ENCODE data around the gene FANCE. TPM values are rescaled to one million over a fixed set of nuclear protein-coding genes. Genes with fewer than 3 reads are reported as not detected.

Gene FANCE, protein sequence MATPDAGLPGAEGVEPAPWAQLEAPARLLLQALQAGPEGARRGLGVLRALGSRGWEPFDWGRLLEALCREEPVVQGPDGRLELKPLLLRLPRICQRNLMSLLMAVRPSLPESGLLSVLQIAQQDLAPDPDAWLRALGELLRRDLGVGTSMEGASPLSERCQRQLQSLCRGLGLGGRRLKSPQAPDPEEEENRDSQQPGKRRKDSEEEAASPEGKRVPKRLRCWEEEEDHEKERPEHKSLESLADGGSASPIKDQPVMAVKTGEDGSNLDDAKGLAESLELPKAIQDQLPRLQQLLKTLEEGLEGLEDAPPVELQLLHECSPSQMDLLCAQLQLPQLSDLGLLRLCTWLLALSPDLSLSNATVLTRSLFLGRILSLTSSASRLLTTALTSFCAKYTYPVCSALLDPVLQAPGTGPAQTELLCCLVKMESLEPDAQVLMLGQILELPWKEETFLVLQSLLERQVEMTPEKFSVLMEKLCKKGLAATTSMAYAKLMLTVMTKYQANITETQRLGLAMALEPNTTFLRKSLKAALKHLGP
- 10 to 100 TPM; 11.3 to 11.9 TPM for total RNA-seq

DNA sequence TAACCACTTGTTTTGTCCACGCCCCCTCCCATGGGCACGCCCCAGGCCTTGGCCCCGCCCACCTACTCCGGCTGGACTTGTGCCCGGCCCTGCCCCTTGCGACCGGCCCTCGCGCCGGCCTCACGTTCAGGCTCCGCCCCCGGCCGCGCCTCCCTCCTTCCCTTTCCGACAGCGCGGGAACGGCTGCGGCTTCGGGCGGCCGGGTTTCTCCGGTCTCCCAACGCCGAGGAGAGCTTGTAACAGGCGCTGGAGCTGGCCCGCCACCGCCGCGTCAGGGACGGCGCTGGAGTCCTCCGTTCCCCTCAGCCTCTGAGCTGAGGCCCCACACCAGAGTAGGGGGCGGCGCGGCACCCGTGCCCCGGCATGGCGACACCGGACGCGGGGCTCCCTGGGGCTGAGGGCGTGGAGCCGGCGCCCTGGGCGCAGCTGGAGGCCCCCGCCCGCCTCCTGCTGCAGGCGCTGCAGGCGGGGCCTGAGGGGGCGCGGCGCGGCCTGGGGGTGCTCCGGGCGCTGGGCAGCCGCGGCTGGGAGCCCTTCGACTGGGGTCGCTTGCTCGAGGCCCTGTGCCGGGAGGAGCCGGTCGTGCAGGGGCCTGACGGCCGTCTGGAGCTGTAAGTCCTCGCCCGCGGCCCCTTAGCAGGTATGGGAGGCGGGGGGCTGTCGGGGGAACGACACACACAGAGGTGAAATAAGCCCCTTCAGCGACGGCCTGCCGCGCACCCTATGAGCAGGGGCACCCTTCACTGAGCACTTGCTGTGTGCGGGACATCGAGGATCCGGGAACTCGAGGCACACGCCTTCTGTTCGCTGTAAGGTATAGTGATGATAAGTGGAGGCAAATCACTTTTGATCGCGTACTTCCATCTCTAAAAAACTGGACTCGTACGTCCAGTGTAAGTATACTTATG lies at the start of gene FANCE:
FANCE (plus strand) TSS at position 156 of the 908 bp plus-strand sequence; CDS start at position 364, 208 bp downstream.

DNA sequence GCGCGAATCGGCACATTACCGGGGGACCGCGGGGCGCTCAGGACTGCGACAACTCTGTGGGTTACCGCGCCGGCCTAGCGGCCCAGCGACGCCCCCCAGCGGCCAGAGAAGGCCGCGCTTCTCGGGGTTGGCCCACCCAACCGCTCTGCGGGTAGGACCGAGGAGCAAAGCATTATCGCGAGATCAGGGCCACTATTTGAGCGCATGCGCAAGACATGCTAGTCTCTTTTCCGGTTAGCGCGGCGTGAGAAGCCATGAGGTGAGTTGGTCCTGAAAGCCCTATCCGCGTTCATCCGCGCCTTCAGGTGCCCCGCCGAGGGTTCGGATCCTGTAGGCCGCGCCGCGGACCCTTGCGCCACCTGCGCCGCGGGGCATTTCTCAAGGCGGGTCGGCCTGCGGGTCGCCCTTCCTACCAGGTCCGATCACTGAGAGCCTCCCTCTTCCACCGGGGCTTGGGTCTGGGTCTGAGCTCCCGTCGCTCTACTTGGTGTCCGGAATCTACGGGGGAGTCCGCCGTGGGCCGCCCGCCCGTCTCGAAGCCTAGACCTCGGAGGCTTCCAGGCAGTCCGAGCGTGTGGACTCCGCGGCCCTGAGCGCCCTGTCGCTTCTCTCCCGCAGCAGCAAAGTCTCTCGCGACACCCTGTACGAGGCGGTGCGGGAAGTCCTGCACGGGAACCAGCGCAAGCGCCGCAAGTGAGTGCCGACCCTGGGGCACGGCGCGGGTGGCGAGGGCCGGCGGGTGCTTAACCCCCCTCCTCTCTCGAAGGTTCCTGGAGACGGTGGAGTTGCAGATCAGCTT lies 16.2 kb downstream of the FANCE start, which contains the start of gene RPL10A:
RPL10A (plus strand) TSS at position 221 of the 799 bp plus-strand sequence; CDS start at position 255, 34 bp downstream.

DNA sequence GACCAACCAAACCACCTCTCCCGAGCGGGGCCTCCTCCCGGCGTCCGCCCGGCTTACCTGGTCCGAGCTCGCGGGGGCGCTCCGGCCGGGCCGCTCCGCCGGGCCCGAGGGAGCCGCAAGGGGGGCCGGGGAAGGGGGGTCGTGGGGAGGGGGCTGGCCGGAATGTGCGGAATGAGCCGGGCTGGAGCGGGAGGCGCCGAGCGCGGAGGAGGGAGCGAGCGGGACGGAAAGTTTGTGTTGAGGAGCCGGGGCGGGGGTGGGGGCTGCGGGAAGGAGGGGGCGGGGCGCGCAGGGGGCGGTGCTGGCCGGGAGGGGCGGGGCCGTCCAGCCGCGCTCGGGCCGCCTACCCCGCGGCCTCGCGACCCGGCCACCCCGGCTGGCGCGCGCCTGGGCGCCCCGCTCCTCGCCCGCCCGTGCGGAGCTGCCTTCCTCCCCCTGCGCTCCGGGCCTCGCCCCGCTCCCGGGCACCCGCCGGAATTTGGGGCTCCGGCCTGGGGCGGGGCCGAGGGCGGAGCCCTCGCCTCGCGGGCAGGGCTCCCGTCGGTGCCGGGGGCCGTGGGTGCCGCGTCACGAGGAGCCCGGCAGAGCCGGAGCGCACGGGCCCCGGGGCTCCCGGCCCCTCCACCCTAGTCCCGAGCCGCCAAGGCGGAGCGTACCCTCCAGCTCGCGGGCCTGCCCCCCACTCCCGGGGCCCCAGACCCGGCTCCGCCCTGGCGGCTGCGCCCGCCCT lies 44.9 kb downstream of the FANCE start, which contains the start of gene TEAD3:
TEAD3 (minus strand) TSS at position 239 of the 730 bp plus-strand sequence.

DNA sequence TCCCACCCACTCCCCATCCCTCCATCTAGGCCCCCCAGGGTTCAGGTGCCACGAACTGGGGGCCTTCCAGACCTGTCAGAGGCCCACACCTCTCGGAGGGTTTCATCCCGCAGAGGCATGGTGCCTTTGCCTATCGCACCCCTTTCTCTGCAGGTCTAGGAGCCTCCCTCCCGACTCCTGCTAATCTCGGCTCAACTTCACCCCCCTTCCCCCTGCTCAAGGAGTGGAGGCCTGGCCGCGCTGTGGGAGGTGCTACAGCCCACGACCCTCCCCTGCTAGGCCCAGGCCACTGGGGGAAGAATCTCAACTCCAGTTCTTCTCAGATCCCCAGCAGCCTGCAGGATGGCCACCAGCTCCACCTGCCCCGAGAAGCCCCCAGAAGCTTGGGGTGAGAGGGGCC lies 60.6 kb downstream of the FANCE start, which contains the start of gene TULP1:
TULP1 (minus strand) TSS at position 157 of the 400 bp plus-strand sequence; CDS start at position 119, 38 bp downstream.

Small RNAs within 50 kb of the gene (microRNA-seq; reads per million reads assigned to microRNA genes)
- not detected for gene MIR7111 (ENCODE audit: borderline microRNAs expressed, borderline replicate concordance)

Other genes with a start within 250 kb of the FANCE start
- not detected for gene SCUBE3, start 238.4 kb upstream of the FANCE start, total RNA-seq
- 10 to 100 TPM; 39.6 to 41.6 TPM for gene ZNF76, start 192.6 kb upstream of the FANCE start, total RNA-seq
- gene DEF6, start 154.5 kb upstream of the FANCE start, total RNA-seq, result 100 to 1,000 TPM; 207 to 219 TPM
- 10 to 100 TPM; 29.9 to 31.9 TPM for gene PPARD, start 109.8 kb upstream of the FANCE start, total RNA-seq
- gene RPL10A, start 16.1 kb downstream of the FANCE start, total RNA-seq, result 1,000 to 10,000 TPM; 2,065 to 2,105 TPM
- under 1 TPM; 0.08 to 0.14 TPM for gene TEAD3, start 44.7 kb downstream of the FANCE start, total RNA-seq
- not detected for gene TULP1, start 60.6 kb downstream of the FANCE start, total RNA-seq
- 10 to 100 TPM; 65.5 to 65.6 TPM for gene FKBP5, start 236.6 kb downstream of the FANCE start, total RNA-seq